Common myeloid progenitor, CD34-positive (primary cell): ENCODE results near the gene CYP27B1.

ENCODE experiments used
- CTCF ChIA-PET: fragments of 350-600 bp; sonication (Branson Sonifier 250); formaldehyde crosslinking; loops from one replicate; lab custom pipeline; 2021; ENCODE audit warnings: antibody characterized with exemption; lab: Charles Lee
- POLR2A ChIA-PET: fragments of 350-600 bp; sonication (Branson Sonifier 250); formaldehyde crosslinking; loops from one replicate; lab custom pipeline; 2021; ENCODE audit warnings: antibody characterized with exemption; lab: Charles Lee
- DNase-seq, 3 donors: peaks; one replicate each; pipeline versions ENCODE4 v3.0.0 to v3.0.0-alpha.2; 2013
- H3K27ac ChIP-seq, 2 experiments: 1 replicate in 1 of 2; 2 replicates in 1 of 2; pipeline ENCODE4 v1.7.0; 2013; ENCODE audit warnings: inconsistent platforms in 2 of 2, low read length in 2 of 2, mild to moderate bottlenecking in 2 of 2, low read depth in 1 of 2, moderate library complexity in 1 of 2; ENCODE audit not compliant: severe bottlenecking in 2 of 2, insufficient read depth in 1 of 2, poor library complexity in 1 of 2
- H3K27me3 ChIP-seq, 5 experiments: replicated peaks in 2 of 5; 1 replicate in 3 of 5; 2 replicates in 2 of 5; pipeline versions ENCODE4 v1.6.1 to v1.7.0; 2013; ENCODE audit warnings: low read length in 4 of 5, mild to moderate bottlenecking in 2 of 5, moderate library complexity in 2 of 5, inconsistent platforms in 1 of 5; ENCODE audit not compliant: insufficient read depth in 5 of 5, control insufficient read depth in 4 of 5
- H3K36me3 ChIP-seq, 4 experiments: 1 replicate in 2 of 4; 2 replicates in 2 of 4; pipeline versions ENCODE4 v1.6.1 to v1.7.0; 2013; ENCODE audit warnings: low read length in 3 of 4, control low read depth in 1 of 4, mild to moderate bottlenecking in 1 of 4; ENCODE audit not compliant: control insufficient read depth in 4 of 4, insufficient read depth in 4 of 4
- H3K4me1 ChIP-seq, 4 experiments: 1 replicate in 3 of 4; 2 replicates in 1 of 4; pipeline versions ENCODE4 v1.6.1 to v1.7.1; 2013; ENCODE audit warnings: low read length in 3 of 4, mild to moderate bottlenecking in 3 of 4, control low read depth in 1 of 4, inconsistent platforms in 1 of 4, moderate library complexity in 1 of 4; ENCODE audit not compliant: control insufficient read depth in 4 of 4, insufficient read depth in 4 of 4; ENCODE audit errors: control extremely low read depth in 1 of 4
- H3K4me3 ChIP-seq, 7 experiments: 1 replicate in 4 of 7; 2 replicates in 3 of 7; pipeline versions ENCODE4 v1.5.1 to v1.7.0; 2013; ENCODE audit warnings: mild to moderate bottlenecking in 7 of 7, low read length in 6 of 7, moderate library complexity in 6 of 7, inconsistent platforms in 2 of 7, low read depth in 2 of 7, control low read depth in 1 of 7; ENCODE audit not compliant: insufficient read depth in 4 of 7, control insufficient read depth in 1 of 7; ENCODE audit errors: extremely low read depth in 1 of 7
- H3K9me3 ChIP-seq, 5 experiments: 1 replicate in 4 of 5; 2 replicates in 1 of 5; pipeline versions ENCODE4 v1.6.1 to v1.7.1; 2013; ENCODE audit warnings: low read length in 4 of 5, mild to moderate bottlenecking in 2 of 5, inconsistent platforms in 1 of 5, low read depth in 1 of 5, moderate library complexity in 1 of 5; ENCODE audit not compliant: control insufficient read depth in 4 of 5, insufficient read depth in 2 of 5; ENCODE audit errors: control extremely low read depth in 1 of 5
- WGBS: methylation state at CpG from one replicate; pipeline ENCODE4 v1.1.5; 2013; ENCODE audit not compliant: insufficient coverage; 5-methylcytosine and 5-hydroxymethylcytosine counted together

CYP27B1 gene

GRCh38 chr12:57811028-57811755 lies 44.3 kb upstream of the CYP27B1 start:
- no peak overlapping the region for H3K4me3 ChIP-seq
- H3K27ac ChIP-seq, result no peak overlapping the region
- H3K36me3 ChIP-seq, result peaks cover 3 to 22% (median 16%) of the 10 kb centered on the region in 4 experiments
- H3K27me3 ChIP-seq, result no peaks in the 10 kb centered on the region
- DNase-seq, result no peak
- no peaks in the 10 kb centered on the region for H3K9me3 ChIP-seq
- 96% methylated on average over 10 of the region's 10 CpGs for WGBS
- no peaks in the 10 kb centered on the region for H3K4me1 ChIP-seq
- ChIA-PET CTCF (interaction anchor here (1.0 to 5.4 kb wide), 5 partner anchors 10 to 17 kb away, joined by 3 to 41 read pairs (median 8); no protein-coding TSS in a partner anchor), POLR2A (no interaction called here)

GRCh38 chr12:57810450-57810849 lies 43.6 kb upstream of the CYP27B1 start:
- Histone ChIP-seq H3K9me3 (no peaks in the 10 kb centered on the region), H3K27me3 (no peaks in the 10 kb centered on the region), H3K27ac (no peak overlapping the region), H3K4me1 (no peaks in the 10 kb centered on the region), H3K4me3 (no peak overlapping the region), H3K36me3 (peaks cover 0 to 22% (median 16%) of the 10 kb centered on the region in 4 experiments)
- 100% methylated on average over 5 of the region's 5 CpGs for WGBS
- POLR2A ChIA-PET, result no interaction called here
- CTCF ChIA-PET, result interaction anchor here (1.0 to 5.4 kb wide), 4 partner anchors 10 to 16 kb away, joined by 3 to 41 read pairs (median 8); no protein-coding TSS in a partner anchor
- DNase-seq, result peak in 2 of 3 donors; percentile 36 to 38

- no peak for DNase-seq
- H3K27ac ChIP-seq, result no peak overlapping the region
- H3K27me3 ChIP-seq, result no peaks in the 10 kb centered on the region
- 94% methylated on average over 3 of the region's 3 CpGs for WGBS
- no peaks in the 10 kb centered on the region for H3K4me1 ChIP-seq
- H3K9me3 ChIP-seq, result no peaks in the 10 kb centered on the region
- ChIA-PET CTCF (interaction anchor here (1.6 to 5.4 kb wide), 4 partner anchors 9 to 96 kb away, joined by 4 to 41 read pairs (median 10); no protein-coding TSS in a partner anchor), POLR2A (no interaction called here)
- no peak overlapping the region for H3K4me3 ChIP-seq
- peaks cover 0 to 22% (median 17%) of the 10 kb centered on the region in 4 experiments for H3K36me3 ChIP-seq
These were observed 42.5 kb upstream of the CYP27B1 start for GRCh38 chr12:57809425-57809824.

- no peaks in the 10 kb centered on the region for H3K27me3 ChIP-seq
- peaks cover 0 to 22% (median 18%) of the 10 kb centered on the region in 4 experiments for H3K36me3 ChIP-seq
- DNase-seq, result no peak
- no peak overlapping the region for H3K4me3 ChIP-seq
- no peaks in the 10 kb centered on the region for H3K4me1 ChIP-seq
- no peaks in the 10 kb centered on the region for H3K9me3 ChIP-seq
- CTCF ChIA-PET, result interaction anchor here (0.6 to 2.0 kb wide), 2 partner anchors 21 to 97 kb away, joined by 3 to 9 read pairs; no protein-coding TSS in a partner anchor
- POLR2A ChIA-PET, result no interaction called here
- no peak overlapping the region for H3K27ac ChIP-seq
- 100% methylated on average over 5 of the region's 5 CpGs for WGBS
These were observed 41.5 kb upstream of the CYP27B1 start for GRCh38 chr12:57808351-57808750.

- ChIA-PET CTCF (interaction anchor here (1.0 to 2.2 kb wide), 7 partner anchors 9 to 51 kb away, joined by 3 to 15 read pairs (median 4); partner anchors contain the start of genes AVIL and TSFM), POLR2A (no interaction called here)
- Histone ChIP-seq H3K4me1 (no peaks in the 10 kb centered on the region), H3K4me3 (no peak overlapping the region), H3K9me3 (no peaks in the 10 kb centered on the region), H3K27ac (no peak overlapping the region), H3K36me3 (peaks cover 2 to 27% (median 26%) of the 10 kb centered on the region in 4 experiments), H3K27me3 (no peaks in the 10 kb centered on the region)
- DNase-seq, result no peak
- WGBS, result 94% methylated on average over 9 of the region's 9 CpGs
These were observed 40.4 kb upstream of the CYP27B1 start for GRCh38 chr12:57807285-57807684.

GRCh38 chr12:57806677-57807076 lies 39.8 kb upstream of the CYP27B1 start:
- CTCF ChIA-PET, result interaction anchor here (0.9 to 2.2 kb wide), 10 partner anchors 9 to 50 kb away, joined by 3 to 15 read pairs (median 4); partner anchors contain the start of genes AVIL and TSFM
- H3K4me1 ChIP-seq, result no peaks in the 10 kb centered on the region
- POLR2A ChIA-PET, result no interaction called here

More at GRCh38 chr12:57806677-57807076, 39.8 kb upstream of the CYP27B1 start:
- no peak overlapping the region for H3K4me3 ChIP-seq
- H3K36me3 ChIP-seq, result peaks cover 2 to 33% (median 31%) of the 10 kb centered on the region in 4 experiments
- no peaks in the 10 kb centered on the region for H3K27me3 ChIP-seq
- H3K27ac ChIP-seq, result no peak overlapping the region
- H3K9me3 ChIP-seq, result no peaks in the 10 kb centered on the region
- no peak for DNase-seq
- WGBS, result 94% methylated on average over 2 of the region's 3 CpGs
